ENCODE measurements around the gene ZNF613.
"Not testable (repeated sequence)": the region's sequence is repeated elsewhere in the genome, so short reads cannot be mapped to it uniquely, and the experiment has no call there.

Gene ZNF613

DNA sequence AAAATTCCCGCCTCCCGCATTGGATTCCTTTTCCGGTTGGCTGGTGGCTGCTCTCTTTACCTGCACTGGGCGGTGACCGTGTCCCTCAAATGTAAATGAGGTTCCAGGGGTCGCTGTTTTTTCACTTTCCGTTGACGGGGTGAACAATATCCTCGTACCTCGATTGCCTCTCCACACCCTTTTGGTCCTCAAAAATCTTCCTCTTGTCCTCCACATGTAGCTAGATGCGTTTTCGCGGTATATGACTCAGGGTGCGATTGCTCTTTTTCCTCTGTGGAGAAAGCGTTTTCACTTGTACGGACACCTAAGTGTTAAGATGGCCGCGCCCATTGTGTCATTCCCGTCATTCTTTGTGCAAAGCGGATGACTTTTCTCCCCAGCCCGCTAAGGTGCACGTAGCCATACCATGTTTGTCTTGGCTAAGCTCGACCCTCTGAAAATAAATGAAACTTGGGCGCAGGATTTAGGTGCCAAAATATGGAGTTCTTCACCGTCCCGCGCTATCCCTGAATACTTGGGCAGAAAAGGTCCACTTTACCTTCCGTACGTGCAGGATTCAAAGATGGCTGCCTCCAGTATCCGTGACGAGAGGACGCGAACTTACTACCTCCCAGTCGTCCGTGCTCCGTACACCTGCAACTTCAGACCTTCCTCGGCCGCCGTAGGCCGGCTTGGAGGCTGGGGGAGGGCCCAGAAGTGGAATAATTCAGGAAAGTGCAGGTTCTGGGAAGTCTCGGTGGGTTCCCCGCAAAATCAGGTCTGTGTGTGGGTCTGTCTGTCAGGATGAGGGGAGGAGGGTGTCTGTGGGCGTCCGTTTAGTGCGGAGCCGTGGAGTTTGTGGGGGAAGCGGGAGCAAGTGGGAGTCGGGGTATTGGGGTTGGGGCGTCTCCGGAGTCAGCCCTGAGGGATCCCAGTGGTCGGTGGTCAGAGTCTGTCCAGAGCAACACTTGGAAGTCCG lies at the start of gene ZNF613:
TSS of gene ZNF613 (plus strand) at position 689 of the 958 bp plus-strand sequence. CDS start 8,749 bp downstream, outside the sequence.
- peak; percentile 94 for DNase-seq

DNA sequence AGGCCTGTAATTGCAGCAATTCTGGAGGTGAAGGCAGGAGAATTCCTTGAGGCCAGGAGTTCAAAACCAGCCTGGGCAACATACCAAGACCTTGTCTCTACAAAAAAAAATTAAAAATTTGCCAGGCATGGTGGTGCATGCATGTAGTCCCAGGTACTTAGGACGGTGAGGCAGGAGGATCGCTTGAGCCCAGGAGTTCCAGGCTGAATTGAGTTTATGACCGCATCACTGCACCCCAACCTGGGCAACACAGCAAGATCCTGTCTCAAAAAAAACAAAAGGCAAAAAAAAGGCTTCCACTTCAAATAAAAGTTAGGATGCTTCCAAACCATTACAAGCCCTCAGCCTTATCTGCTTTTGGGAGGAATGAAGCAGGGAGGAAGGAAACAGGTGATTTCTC lies 44.8 kb upstream of the ZNF613 start:
- DNase-seq = no peak

DNA sequence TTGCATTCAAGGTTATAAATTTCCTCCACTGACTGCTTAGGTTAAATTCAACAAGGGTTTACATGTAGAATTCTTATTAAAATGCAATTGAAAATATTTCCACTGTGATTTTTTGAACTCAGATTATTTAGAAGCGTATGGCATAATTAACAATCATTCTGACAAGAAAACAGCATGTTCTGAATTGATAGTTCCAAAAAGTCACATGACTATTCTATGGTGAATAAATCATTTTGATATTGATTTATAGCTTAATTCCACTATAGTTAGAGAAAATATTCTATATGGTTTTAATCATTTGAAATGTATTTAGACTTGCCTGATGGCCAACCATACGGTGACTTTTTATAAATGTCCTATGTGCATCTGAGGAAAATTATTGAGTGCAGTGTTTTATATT lies 42.6 kb upstream of the ZNF613 start:
- no peak for DNase-seq

DNA sequence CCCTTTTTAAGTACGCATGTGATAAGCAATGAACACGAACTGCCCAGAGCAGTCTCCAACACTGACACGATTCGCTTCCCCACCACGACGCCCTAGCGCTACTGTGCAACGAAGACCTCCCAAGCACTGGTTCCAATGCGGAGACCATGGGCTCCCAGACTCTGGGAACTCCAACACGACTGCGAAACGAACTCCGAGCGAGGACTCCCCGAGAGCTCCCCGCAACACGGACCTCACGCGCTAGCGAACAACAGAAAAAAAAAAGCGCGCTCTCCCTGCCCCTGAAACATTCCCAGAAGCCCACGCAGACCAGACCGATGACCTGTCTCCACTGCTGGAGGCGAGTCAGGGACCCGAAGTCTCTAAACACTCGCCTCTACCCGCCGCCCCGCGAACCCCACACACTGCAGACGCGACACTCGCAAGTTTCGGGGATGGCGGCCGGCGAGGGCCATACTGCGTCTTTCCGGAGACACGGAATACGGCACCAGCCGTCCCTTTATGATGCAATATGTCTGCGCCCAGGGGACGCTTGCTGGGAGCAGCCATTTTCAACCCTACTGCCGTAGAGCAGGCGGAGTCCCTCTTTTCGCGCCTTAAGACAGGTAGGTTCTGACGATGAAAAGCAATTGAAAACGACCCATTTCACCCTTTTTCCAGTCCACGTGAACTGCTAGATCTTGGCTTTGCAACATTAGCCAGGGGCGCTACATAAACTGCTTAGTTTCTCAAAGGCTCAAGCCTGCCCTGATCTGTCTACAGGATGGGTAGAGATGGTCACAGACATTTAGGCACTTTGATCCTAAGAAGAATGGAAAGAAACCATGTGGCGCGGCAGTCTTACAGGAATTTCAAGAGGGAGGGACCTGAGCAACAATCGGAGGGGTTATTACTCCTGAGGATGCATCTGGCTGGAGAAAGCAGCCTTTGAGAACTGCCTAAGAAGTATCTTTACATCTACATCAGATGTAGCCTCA lies 39.5 kb upstream of the ZNF613 start, which contains the start of gene ZNF577:
TSS of gene ZNF577 (minus strand) at position 430 of the 977 bp plus-strand sequence. CDS start 7,569 bp downstream, outside the sequence.
- DNase-seq = no peak

DNA sequence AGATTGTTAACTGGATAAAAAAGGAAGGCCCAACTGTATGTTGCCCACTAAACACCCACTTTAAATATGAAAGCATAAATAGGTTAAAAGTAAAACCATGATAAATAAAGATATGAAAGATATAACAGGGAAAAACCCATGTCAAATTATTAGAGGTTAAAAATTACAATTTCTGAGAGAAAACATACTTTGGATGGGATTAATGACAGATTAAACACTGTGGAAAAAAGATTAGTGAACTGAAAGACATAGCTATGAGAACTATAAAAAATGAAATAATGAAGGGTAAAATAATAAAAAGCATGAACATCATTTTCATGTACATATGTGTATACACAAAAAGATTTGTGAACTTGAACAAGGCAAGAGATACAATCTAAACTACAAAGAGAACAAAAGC lies 37.3 kb upstream of the ZNF613 start:
- no peak for DNase-seq

DNA sequence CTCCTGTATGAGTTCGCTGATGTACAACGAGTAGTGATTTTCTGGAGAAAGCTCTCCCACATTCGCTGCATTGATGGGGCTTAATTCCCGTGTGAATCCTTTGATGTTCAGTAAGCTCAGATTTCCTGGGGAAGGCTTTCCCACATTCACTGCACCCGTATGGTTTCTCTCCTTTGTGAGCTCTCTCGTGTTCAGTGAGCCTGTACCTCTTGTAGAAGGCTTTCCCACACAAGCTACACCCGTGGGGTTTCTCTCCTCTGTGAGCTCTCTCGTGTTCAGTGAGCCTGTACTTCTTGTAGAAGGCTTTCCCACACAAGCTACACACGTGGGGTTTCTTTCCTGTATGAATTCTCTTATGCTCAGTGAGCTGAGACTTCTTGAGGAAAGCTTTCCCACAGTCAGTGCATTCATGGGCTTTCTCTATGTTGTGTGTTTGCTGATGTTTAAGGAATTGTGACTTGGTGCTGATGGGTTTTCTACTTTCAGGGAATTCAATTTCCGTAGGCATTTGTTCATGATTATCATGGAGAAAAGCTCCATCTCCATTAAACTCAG lies 36.0 kb upstream of the ZNF613 start:
- DNase-seq = no peak

DNA sequence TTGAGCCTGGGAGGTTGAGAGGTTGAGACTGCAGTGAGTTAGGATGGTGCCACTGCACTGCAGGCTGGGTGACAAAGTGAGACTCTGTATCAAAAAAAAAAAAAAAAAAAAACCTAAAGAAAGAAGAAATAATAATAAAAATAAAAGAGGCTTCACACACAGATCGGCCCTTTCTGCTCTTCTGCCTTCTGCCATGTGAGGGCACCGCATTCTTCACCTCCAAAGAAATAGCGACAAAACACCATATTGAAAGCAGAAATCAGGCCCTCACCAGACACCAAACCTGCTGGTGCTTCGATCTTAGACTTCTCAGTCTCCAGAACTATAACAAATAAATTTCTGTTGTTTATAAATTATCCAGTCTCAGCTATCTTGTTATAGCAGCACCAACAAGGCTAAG lies 25.4 kb upstream of the ZNF613 start:
- DNase-seq = no peak

DNA sequence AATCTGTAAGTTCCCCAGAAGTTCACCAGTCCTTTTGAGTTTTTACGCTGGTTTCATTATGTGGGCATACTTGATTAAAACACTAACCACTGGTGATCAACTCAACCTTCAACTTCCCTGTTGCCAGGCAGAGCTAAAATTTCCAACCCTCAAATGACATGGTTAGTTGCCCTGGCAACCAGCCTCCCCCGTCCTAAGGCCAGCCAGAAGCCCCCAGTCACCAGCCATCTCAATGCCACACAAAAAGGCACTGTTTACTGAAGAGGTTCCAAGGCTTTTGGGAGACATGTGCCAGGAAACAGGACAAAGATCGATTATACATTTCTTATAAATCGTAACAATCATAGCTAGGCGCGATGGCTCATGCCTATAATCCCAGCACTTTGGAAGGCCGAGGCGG lies 24.1 kb upstream of the ZNF613 start:
- no peak for DNase-seq

DNA sequence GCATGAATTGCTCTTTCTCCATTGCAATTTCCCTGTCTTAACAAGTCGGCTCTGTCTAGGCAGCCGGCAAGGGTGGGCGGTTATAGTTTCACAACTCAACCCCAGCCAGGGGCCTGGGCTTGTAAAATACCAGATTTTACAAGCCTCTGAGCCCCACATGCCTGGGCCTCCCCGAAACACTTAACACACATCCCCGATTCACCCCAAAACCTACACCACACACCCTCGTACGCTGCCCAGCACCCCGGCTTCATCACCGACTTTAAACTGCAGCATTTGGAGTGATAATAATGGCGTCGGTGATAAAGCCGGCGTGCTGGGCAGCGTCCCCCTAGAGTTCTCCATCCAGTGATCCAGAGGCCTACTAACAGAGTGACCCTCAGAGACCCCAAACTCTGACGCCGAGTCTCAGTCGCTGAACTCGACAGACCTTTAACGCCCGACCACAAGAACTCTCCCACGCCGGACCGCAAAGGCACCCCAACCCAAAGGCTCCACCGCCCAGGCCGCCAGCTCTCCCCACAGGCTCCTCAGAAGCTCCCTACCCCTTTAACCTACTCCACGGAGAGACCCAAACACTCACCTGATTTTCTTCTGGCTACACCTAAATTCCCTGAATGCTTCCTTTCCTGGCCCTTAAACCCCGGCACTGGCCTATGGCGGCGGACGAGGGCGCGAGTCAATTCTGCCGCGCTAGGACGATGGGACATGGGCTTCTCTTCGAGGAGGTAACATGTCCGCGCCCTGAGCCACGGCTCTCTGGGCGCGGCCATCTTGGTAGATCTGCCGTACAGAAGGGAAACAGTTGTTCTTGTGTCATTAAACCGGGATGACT lies 22.7 kb upstream of the ZNF613 start, which contains the start of gene ZNF649:
TSS of gene ZNF649 (minus strand) at position 687 of the 835 bp plus-strand sequence. CDS start 4,910 bp downstream, outside the sequence.
- peak; percentile 90 for DNase-seq

DNA sequence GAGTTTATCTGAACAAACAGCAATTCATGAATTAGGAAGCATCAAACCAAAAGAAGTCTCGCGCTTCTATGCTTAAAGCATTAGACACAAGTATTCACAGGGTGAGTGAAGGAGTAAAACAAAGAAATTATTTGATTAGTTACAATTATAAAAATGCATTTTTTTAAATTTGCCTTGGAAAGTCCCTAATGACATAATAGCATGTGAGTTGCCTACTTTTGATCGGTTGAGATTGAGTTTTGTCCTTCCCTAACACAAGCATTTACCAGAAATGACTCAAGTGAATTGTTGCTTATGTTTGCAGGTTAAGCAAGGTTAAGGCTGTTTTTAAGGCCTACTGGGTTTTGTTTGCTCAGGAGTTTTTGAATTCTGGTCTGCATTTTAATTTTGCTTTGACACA lies 22.1 kb upstream of the ZNF613 start:
- no peak for DNase-seq

DNA sequence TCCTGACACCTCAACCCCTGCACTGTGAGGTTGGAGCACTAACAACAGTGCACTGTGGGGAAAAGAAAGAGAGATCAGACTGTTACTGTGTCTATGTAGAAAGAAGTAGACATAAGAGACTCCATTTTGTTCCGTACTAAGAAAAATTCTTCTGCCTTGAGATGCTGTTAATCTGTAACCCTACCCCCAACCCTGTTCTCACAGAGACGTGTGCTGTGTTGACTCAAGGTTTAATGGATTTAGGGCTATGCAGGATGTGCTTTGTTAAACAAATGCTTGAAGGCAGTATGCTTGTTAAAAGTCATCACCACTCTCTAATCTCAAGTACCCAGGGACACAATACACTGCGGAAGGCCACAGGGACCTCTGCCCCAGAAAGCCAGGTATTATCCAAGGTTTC lies 21.6 kb upstream of the ZNF613 start:
- not testable (repeated sequence) for DNase-seq

DNA sequence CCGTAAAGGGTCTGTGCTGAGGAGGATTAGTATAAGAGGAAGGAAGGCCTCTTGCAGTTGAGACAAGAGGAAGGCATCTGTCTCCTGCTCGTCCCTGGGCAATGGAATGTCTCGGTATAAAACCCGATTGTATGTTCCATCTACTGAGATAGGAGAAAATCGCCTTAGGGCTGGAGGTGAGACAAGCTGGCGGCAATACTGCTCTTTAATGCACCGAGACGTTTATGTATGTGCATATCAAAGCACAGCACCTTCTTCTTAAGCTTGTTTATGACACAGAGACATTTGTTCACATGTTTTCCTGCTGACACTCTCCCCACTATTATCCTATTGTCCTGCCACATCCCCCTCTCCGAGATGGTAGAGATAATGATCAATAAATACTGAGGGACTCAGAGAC lies 21.2 kb upstream of the ZNF613 start:
- not testable (repeated sequence) for DNase-seq

DNA sequence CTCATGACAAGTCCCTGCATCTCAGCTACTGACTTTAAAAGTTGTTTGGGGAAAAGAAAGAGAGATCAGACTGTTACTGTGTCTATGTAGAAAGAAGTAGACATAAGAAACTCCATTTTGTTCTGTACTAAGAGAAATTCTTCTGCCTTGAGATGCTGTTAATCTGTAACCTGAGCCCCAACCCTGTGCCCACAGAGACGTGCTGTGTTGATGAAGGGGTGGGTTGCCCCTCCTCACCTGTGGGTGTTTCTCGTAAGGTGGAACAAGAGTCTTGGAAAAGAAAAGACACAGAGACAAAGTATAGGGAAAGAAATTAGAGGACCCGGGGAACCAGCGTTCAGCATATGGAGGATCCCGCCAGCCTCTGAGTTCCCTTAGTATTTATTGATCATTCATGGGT lies 19.3 kb upstream of the ZNF613 start:
- DNase-seq = not testable (repeated sequence)

DNA sequence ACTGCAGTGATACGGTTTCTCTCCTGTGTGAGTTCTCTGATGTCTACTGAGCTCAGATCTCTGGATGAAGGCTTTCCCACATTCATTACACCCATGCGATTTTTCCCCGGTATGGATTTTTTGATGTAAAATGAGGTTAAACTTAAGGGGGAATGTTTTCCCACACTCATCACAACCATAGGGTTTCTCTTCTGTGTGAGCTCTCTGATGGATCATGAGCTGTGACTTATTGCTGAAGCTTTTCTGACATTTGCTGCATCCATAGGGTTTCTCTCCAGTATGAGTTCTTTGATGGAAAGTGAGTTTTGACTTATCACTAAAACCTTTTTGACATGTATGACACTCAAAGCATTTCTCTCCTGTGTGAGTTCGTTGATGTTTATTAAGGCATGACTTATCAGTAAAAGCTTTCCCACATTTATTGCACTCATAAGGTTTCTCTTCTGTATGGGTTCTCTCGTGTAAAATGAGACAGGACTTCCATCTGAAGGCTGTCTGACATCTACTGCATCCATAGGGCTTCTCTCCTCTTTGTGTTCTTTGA lies 11.9 kb upstream of the ZNF613 start:
- DNase-seq = no peak

DNA sequence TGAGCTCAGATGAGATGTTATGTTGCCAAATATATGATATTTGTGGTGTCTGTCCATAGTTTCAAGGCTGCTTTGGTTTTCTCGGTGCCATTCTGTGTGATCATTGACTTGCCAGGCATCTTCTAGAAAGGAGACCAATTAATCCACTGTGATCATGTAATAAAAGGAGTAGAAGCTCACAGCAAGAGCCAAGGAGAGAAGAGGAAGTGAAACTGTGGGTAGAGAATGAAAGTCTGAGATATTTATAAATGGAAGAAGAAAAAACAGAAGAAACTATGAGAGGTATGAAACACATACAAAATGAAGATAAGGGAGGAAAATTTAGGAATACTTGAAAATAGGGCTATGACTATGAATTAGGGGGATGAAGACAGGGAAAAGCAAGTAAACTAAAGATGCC lies 11.1 kb upstream of the ZNF613 start:
- no peak for DNase-seq

DNA sequence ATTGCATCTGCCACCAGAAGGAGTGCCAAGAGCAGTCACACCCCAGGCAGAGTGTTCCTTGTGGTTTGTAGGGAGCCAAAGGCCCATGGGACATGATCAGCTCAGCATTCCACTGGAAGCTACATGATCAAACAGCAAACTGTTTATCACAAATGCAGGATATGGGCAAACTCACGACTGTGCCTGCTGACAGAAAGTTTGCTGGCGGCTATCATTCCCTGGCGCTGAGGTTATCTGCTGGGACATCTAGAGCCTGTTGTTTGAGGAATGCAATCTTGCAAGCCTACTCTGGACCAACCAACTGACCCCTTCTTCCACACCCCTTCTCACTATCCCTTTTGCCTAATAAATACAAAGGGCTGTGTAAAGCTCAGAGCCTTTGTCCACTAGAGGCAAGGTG lies 7.7 kb upstream of the ZNF613 start:
- no peak for DNase-seq

DNA sequence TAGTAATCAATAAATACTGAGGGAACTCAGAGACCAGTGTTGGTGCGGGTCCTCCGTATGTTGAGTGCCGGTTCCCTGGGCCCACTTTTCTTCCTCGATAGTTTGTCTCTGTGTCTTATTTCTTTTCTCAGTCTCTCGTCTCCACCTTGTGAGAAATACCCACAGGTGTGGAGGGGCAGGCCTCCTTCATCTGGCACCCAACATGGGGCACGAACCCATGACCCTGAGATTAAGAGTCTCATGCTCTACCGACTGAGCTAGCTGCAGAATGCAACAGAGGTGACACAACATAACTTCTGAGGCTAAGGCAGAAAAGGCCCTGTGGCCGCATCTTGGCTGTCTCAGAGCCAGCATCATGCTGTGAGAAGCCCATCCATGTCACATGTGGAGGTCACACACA lies 5.3 kb upstream of the ZNF613 start:
- DNase-seq = no peak

DNA sequence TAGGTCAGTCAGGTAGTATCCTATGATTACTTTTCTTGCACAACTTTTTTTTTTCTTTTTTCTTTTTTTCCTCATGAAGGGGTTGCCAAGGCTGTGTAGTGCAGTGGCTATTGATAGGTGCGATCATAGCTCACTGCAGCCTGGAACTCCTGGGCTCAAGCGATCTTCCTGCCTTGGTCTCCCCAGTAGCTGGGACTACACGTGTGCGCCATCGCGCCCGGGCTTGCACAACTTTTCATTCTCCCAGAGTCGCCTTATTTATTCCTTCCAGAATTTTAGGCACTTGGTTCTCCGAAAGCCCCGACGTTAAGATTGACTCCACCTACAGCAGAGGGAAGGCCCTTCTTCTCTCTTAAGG lies 867 bp upstream of the ZNF613 start:
- no peak for DNase-seq

DNA sequence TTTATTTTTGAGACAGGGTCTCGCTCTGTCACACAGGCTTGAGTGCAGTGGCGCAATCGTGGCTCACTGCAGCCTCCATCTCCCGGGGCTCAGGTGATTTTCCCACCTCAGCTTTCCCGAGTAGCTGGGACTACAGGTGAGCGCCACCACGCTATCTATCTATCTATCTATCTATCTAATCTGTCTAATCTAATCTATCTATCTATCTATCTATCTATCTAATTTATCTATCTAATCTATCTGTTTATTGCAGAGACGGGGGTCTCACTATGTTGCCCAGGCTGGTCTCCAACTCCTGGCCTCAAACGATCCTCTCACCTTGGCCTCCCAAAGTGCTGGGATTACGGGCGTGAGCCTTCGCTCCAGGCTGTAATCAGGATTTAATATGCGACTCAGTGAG lies 587 bp downstream of the ZNF613 start:
- no peak for DNase-seq

DNA sequence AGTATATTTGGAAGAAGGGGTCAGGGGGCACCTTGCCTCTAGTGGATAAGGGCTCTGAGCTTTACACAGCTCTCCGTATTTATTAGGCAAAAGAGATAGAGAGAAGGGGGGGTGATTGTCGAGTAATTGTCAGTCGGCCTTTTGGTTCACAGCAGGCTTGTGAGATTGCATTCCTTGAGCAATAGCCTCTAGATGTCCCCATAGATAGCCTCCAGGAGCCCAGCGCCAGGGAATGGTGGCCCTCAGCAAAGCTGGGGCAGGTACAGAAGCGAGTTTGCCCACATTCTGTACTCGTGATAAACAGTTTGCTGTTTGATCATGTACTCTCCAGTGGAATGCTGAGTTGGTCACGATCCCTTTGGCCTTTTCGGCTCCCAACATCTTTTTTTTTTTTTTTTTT lies 4.6 kb downstream of the ZNF613 start:
- no peak for DNase-seq

DNA sequence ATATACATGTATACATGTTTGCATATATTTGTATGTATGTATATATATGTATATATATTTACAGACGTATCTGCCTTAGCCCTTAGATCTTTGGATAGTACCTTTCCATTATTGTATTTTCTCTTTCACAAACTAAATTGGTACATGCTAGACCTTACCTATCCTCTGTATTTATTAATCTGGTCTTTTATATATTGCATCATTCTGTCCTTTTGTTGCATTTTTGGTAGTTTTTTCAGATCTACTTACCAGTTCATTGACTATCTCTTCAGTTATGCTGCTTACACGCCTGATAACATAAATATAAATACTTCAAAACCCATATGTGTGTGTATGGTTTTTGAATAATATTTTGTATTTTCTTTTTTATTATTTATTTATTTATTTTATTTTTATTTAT lies 11.7 kb downstream of the ZNF613 start:
- DNase-seq = no peak
